Peyer's patch (tissue), 4 donors: Measurements from ENCODE around the gene EHBP1L1.

Source experiments
- POLR2A ChIP-seq, 2 donors: fragments of 450-650 bp; IDR thresholded peaks; one replicate each; pipeline ENCODE4 v1.5.1; 2017; ENCODE audit warnings: antibody characterized with exemption in 2 of 2, mild to moderate bottlenecking in 2 of 2, moderate library complexity in 2 of 2
- TF ChIP-seq, protein P1 (sequence below), 6 experiments: fragments of 450-650 bp in 4 of 6; fragments of 200-600 bp in 2 of 6; sonication (generic) in 1 of 6; IDR thresholded peaks; one replicate each; pipeline ENCODE4 v1.5.1; 2017 to 2019; ENCODE audit warnings: antibody characterized with exemption in 6 of 6, mild to moderate bottlenecking in 3 of 6, moderate library complexity in 1 of 6

DNA sequence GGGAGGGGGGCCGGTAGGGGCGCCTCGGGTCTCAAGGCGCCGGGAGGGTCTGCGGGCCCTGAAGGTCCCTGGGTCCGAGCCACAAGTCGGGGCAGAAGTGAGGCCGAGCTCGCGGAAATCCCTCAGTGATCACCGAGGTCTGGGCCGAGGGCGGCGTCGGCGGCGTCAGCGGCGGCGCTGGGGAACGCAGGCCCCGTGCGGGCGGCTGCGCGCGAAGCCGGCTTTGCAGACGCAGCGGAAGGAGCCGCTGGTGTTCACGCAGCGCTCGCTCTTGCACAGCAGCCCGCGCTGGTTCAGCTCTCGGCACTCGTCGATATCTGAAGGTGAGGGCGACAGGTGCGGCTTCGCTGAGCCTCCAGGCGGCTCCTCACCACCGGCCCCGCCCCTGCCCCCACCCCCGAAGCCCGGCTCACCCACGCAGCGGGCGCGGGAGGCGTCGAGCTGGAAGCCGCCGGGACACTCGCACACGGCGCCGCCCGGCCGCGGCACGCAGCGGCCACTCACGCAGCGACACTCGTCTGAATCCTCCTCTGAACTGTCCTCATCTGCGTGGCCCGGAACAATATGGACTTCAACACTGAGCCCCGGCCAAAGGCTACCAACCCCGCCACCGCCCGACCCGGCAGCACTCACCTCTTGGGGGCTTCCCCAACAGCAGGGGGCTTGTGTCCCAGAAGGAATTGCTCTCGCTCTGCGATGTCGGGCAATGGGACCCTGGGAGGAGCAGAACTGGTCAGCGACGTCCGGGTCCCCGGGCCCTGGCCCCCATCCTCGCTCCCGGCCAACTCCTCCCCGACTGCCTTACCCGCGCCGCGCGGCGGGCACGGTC lies 36.7 kb upstream of the EHBP1L1 start:
- TF ChIP-seq, protein P1, sequence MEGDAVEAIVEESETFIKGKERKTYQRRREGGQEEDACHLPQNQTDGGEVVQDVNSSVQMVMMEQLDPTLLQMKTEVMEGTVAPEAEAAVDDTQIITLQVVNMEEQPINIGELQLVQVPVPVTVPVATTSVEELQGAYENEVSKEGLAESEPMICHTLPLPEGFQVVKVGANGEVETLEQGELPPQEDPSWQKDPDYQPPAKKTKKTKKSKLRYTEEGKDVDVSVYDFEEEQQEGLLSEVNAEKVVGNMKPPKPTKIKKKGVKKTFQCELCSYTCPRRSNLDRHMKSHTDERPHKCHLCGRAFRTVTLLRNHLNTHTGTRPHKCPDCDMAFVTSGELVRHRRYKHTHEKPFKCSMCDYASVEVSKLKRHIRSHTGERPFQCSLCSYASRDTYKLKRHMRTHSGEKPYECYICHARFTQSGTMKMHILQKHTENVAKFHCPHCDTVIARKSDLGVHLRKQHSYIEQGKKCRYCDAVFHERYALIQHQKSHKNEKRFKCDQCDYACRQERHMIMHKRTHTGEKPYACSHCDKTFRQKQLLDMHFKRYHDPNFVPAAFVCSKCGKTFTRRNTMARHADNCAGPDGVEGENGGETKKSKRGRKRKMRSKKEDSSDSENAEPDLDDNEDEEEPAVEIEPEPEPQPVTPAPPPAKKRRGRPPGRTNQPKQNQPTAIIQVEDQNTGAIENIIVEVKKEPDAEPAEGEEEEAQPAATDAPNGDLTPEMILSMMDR (IDR thresholded peaks at IDR 0.05) = no peak
- no peak for TF ChIP-seq POLR2A (IDR thresholded peaks at IDR 0.05)
